K562 (cell line): ENCODE results near the gene PTOV1. TPM values are rescaled to one million over a fixed set of nuclear protein-coding genes. Genes with fewer than 3 reads are reported as not detected.
A peak's percentile ranks its signal among the peaks of the same experiment; 100 is the strongest.

Experiments used
- ARHGAP35 ChIP-seq: fragments of 450-650 bp; IDR thresholded peaks from 2 replicates; pipeline ENCODE4 v1.6.1; 2018; ENCODE audit not compliant: partially characterized antibody
- BHLHE40 ChIP-seq: IDR thresholded peaks from 2 replicates; pipeline ENCODE4 v1.6.1; 2011; ENCODE audit warnings: low read length, improper control_type of control experiment
- CBX2 ChIP-seq: fragments of 200-600 bp; sonication (generic); IDR thresholded peaks from one replicate; pipeline ENCODE4 v1.6.1; 2012; ENCODE audit warnings: mild to moderate bottlenecking, low read length, inconsistent platforms; ENCODE audit not compliant: insufficient read depth, poor library complexity, severe bottlenecking
- DMBX1 ChIP-seq: fragments of 250-450 bp; sonication (Bioruptor Pico); IDR thresholded peaks from 2 replicates; pipeline ENCODE4 v1.8.0; 2022; ENCODE audit warnings: inconsistent platforms, mild to moderate bottlenecking, moderate library complexity, borderline replicate concordance
- ERF ChIP-seq: fragments of 450-650 bp; formaldehyde crosslinking; IDR thresholded peaks from 2 replicates; pipeline ENCODE4 v1.4.0; 2020; ENCODE audit warnings: mild to moderate bottlenecking, mixed read lengths
- HDAC1 ChIP-seq, 2 experiments: fragments of 450-650 bp; IDR thresholded peaks; 2 replicates each; pipeline ENCODE4 v1.6.1; 2016 to 2017; ENCODE audit warnings: inconsistent platforms in 1 of 2, mild to moderate bottlenecking in 1 of 2, moderate library complexity in 1 of 2
- HDAC8 ChIP-seq: fragments of 450-650 bp; IDR thresholded peaks from 2 replicates; pipeline ENCODE4 v1.6.1; 2016; ENCODE audit warnings: mild to moderate bottlenecking, missing genetic modification characterization, moderate library complexity, missing compliant biosample characterization
- KDM5B ChIP-seq: fragments of 200-600 bp; sonication (generic); IDR thresholded peaks from 2 replicates; pipeline ENCODE4 v1.6.1; 2012; ENCODE audit warnings: low read depth, mild to moderate bottlenecking, moderate library complexity, low read length, control low read depth, inconsistent platforms; ENCODE audit not compliant: insufficient replicate concordance
- MEIS2 ChIP-seq: fragments of 450-650 bp; IDR thresholded peaks from 2 replicates; pipeline ENCODE4 v1.6.1; 2014; ENCODE audit warnings: mild to moderate bottlenecking; ENCODE audit not compliant: partially characterized antibody
- MTA2 ChIP-seq: fragments of 450-650 bp; IDR thresholded peaks from 2 replicates; pipeline ENCODE4 v1.6.1; 2016; ENCODE audit warnings: low read depth
- NR1H2 ChIP-seq: sonication (generic); formaldehyde crosslinking; IDR thresholded peaks from 2 replicates; pipeline ENCODE4 v1.4.0; 2020; ENCODE audit warnings: mild to moderate bottlenecking, missing genetic modification reagents
- TAF7 ChIP-seq: fragments of 450-650 bp; IDR thresholded peaks from 2 replicates; pipeline ENCODE4 v1.6.1; 2016; ENCODE audit warnings: missing genetic modification characterization, missing compliant biosample characterization
- TGIF2 ChIP-seq: sonication (generic); formaldehyde crosslinking; IDR thresholded peaks from 2 replicates; pipeline ENCODE4 v1.8.1; 2022; ENCODE audit warnings: mild to moderate bottlenecking, missing genetic modification reagents, moderate library complexity
- ZBTB12 ChIP-seq: fragments of 250-450 bp; sonication (Bioruptor Pico); IDR thresholded peaks from 2 replicates; pipeline ENCODE4 v1.4.0; 2020
- ZBTB49 ChIP-seq: sonication (generic); formaldehyde crosslinking; IDR thresholded peaks from 2 replicates; pipeline ENCODE4 v1.8.0; 2022; ENCODE audit warnings: missing genetic modification reagents, mild to moderate bottlenecking, borderline replicate concordance
- ZNF197 ChIP-seq: fragments of 200-800 bp; sonication (Bioruptor generic); IDR thresholded peaks from 2 replicates; pipeline ENCODE4 v1.6.1; 2016; ENCODE audit warnings: low read depth, missing genetic modification characterization, missing compliant biosample characterization
- ZNF408 ChIP-seq: fragments of 250-450 bp; sonication (Bioruptor Pico); IDR thresholded peaks from 2 replicates; pipeline ENCODE4 v1.4.0; 2020; ENCODE audit warnings: low read depth, mild to moderate bottlenecking, moderate library complexity
- ZNF444 ChIP-seq: fragments of 250-450 bp; sonication (Bioruptor Pico); IDR thresholded peaks from 2 replicates; pipeline ENCODE4 v1.4.0; 2020; ENCODE audit warnings: mild to moderate bottlenecking, moderate library complexity
- polyA plus RNA-seq, 8 experiments: library from polyadenylated mRNA; depleted of rRNA in 4 of 8; stranded (reverse) in 5 of 8; unstranded in 3 of 8; fragments of >200 nt; fragmentation: Nextera tagmentation in 2 of 8; fragmentation: Illumina TruSeq in 1 of 8; extraction: Ambion mirVana in 2 of 8; extraction: Trizol in 1 of 8; gene quantifications; 2 replicates each; pipeline versions ENCODE4 v1.2.1 to v1.2.3, GENCODE V29; 2011 to 2014; ENCODE audit warnings: inconsistent platforms in 1 of 8, missing spikeins in 1 of 8
- total RNA-seq, 7 experiments: library from RNA; depleted of rRNA in 6 of 7; stranded (reverse); fragments of >200 nt in 6 of 7; fragmentation: Illumina TruSeq in 2 of 7; extraction: Trizol in 2 of 7; gene quantifications; 2 replicates each; pipeline versions ENCODE4 v1.2.1 to v1.2.3, GENCODE V29; 2011 to 2021; ENCODE audit warnings: low replicate concordance in 1 of 7
- TF ChIP-seq, protein P1 (sequence below): fragments of 200-400 bp; formaldehyde crosslinking; IDR thresholded peaks from 2 replicates; pipeline ENCODE4 v1.6.1; 2017; ENCODE audit warnings: mild to moderate bottlenecking, low read depth, low read length, moderate library complexity
- TF ChIP-seq, protein P2 (sequence below): fragments of 250-450 bp; sonication (Bioruptor Pico); IDR thresholded peaks from 2 replicates; pipeline ENCODE4 v1.8.0; 2021; ENCODE audit warnings: moderate library complexity, mild to moderate bottlenecking, inconsistent platforms

PTOV1 gene
- total and polyA plus RNA-seq, 9 of the 15 experiments (the other 6 are each of a cell fraction or from before 2014, with no cell fraction given) = 4.9 to 169 (median 43.5) TPM

GRCh38 chr19:49866933-49867782 is 16.2 kb downstream of the PTOV1 start, which contains the start of gene PNKP (continued):
- TF ChIP-seq, protein P1, sequence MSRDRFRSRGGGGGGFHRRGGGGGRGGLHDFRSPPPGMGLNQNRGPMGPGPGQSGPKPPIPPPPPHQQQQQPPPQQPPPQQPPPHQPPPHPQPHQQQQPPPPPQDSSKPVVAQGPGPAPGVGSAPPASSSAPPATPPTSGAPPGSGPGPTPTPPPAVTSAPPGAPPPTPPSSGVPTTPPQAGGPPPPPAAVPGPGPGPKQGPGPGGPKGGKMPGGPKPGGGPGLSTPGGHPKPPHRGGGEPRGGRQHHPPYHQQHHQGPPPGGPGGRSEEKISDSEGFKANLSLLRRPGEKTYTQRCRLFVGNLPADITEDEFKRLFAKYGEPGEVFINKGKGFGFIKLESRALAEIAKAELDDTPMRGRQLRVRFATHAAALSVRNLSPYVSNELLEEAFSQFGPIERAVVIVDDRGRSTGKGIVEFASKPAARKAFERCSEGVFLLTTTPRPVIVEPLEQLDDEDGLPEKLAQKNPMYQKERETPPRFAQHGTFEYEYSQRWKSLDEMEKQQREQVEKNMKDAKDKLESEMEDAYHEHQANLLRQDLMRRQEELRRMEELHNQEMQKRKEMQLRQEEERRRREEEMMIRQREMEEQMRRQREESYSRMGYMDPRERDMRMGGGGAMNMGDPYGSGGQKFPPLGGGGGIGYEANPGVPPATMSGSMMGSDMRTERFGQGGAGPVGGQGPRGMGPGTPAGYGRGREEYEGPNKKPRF = no peak
- TF ChIP-seq TGIF2 = no peak
- TF ChIP-seq ZNF408 (CRISPR knock-in tag) = no peak
- TF ChIP-seq, protein P2, sequence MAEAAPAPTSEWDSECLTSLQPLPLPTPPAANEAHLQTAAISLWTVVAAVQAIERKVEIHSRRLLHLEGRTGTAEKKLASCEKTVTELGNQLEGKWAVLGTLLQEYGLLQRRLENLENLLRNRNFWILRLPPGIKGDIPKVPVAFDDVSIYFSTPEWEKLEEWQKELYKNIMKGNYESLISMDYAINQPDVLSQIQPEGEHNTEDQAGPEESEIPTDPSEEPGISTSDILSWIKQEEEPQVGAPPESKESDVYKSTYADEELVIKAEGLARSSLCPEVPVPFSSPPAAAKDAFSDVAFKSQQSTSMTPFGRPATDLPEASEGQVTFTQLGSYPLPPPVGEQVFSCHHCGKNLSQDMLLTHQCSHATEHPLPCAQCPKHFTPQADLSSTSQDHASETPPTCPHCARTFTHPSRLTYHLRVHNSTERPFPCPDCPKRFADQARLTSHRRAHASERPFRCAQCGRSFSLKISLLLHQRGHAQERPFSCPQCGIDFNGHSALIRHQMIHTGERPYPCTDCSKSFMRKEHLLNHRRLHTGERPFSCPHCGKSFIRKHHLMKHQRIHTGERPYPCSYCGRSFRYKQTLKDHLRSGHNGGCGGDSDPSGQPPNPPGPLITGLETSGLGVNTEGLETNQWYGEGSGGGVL (CRISPR knock-in tag) = no peak
- no peak for TF ChIP-seq ZBTB49
- peak; percentile 80 for TF ChIP-seq ZBTB12
- TF ChIP-seq CBX2 = no peak
- TF ChIP-seq HDAC8 (tag) = no peak
- no peak for TF ChIP-seq DMBX1
- TF ChIP-seq TAF7 (tag) = no peak
- no peak for TF ChIP-seq NR1H2 (CRISPR knock-in tag)
- peak; percentile 86 for TF ChIP-seq KDM5B
- no peak for TF ChIP-seq ZNF444 (CRISPR knock-in tag)
- no peak for TF ChIP-seq ARHGAP35
- peak; percentile 65 for TF ChIP-seq BHLHE40
- no peak for TF ChIP-seq MTA2
- no peak for TF ChIP-seq ZNF197
- no peak for TF ChIP-seq MEIS2
- TF ChIP-seq ERF (CRISPR knock-in tag) = no peak
- TF ChIP-seq HDAC1 (IDR thresholded peaks at IDR 0.05) = peak in 1 of 2 experiments; percentile 98; a peak in 2 of 4 replicates
